ENCODE results near the gene RAG1.
A peak's percentile ranks its signal among the peaks of the same experiment; 100 is the strongest.

GRCh38 chr11:36594316-36594989, 26.6 kb downstream of the RAG1 start, which contains the start of gene IFTAP:
- TF ChIP-seq YY1 (IDR thresholded peaks at IDR 0.05; ENCODE audit: low read depth) (0 out of 2 replicates have a peak, but pooled peaks have one; percentile 33), POLR2AphosphoS5 (IDR thresholded peaks at IDR 0.05; ENCODE audit: low read depth, low read length) (peak; percentile 58; the same call in 1 of the 2 replicates), MXI1 (IDR thresholded peaks at IDR 0.05; ENCODE audit: low read depth, low read length) (peak; percentile 71; the same call in 1 of the 2 replicates), NFIC (IDR thresholded peaks at IDR 0.05; ENCODE audit: borderline replicate concordance) (no peak; the same call in 1 of the 2 replicates)
- TF ChIP-seq, protein P1, sequence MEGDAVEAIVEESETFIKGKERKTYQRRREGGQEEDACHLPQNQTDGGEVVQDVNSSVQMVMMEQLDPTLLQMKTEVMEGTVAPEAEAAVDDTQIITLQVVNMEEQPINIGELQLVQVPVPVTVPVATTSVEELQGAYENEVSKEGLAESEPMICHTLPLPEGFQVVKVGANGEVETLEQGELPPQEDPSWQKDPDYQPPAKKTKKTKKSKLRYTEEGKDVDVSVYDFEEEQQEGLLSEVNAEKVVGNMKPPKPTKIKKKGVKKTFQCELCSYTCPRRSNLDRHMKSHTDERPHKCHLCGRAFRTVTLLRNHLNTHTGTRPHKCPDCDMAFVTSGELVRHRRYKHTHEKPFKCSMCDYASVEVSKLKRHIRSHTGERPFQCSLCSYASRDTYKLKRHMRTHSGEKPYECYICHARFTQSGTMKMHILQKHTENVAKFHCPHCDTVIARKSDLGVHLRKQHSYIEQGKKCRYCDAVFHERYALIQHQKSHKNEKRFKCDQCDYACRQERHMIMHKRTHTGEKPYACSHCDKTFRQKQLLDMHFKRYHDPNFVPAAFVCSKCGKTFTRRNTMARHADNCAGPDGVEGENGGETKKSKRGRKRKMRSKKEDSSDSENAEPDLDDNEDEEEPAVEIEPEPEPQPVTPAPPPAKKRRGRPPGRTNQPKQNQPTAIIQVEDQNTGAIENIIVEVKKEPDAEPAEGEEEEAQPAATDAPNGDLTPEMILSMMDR (IDR thresholded peaks at IDR 0.05) = no peak
- TF ChIP-seq, protein P2, sequence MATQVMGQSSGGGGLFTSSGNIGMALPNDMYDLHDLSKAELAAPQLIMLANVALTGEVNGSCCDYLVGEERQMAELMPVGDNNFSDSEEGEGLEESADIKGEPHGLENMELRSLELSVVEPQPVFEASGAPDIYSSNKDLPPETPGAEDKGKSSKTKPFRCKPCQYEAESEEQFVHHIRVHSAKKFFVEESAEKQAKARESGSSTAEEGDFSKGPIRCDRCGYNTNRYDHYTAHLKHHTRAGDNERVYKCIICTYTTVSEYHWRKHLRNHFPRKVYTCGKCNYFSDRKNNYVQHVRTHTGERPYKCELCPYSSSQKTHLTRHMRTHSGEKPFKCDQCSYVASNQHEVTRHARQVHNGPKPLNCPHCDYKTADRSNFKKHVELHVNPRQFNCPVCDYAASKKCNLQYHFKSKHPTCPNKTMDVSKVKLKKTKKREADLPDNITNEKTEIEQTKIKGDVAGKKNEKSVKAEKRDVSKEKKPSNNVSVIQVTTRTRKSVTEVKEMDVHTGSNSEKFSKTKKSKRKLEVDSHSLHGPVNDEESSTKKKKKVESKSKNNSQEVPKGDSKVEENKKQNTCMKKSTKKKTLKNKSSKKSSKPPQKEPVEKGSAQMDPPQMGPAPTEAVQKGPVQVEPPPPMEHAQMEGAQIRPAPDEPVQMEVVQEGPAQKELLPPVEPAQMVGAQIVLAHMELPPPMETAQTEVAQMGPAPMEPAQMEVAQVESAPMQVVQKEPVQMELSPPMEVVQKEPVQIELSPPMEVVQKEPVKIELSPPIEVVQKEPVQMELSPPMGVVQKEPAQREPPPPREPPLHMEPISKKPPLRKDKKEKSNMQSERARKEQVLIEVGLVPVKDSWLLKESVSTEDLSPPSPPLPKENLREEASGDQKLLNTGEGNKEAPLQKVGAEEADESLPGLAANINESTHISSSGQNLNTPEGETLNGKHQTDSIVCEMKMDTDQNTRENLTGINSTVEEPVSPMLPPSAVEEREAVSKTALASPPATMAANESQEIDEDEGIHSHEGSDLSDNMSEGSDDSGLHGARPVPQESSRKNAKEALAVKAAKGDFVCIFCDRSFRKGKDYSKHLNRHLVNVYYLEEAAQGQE (IDR thresholded peaks at IDR 0.05; ENCODE audit: low read depth, low read length) = no peak

Measured in SK-N-SH (cell line).